SK-MEL-5 (cell line): ENCODE measurements around the gene ZNF423. TPM values are rescaled to one million over a fixed set of nuclear protein-coding genes. Genes with fewer than 3 reads are reported as not detected.
A peak's percentile ranks its signal among the peaks of the same experiment; 100 is the strongest.

Source experiments
- DNase-seq: peaks from one replicate; pipeline ENCODE4 v3.0.0-alpha.2; 2016; ENCODE audit warnings: low read depth, low spot score
- in situ Hi-C: cut with HindIII; loops from 2 replicates; pipeline ENCODE4 v1.10.0; 2016; ENCODE audit warnings: low sequenced_read_pairs, high pct_unique_total_duplicates, low pct_unique_long_range_greater_than_20kb
- total RNA-seq: library from RNA; depleted of rRNA; stranded (reverse); fragments of >200 nt; shearing (Covaris generic); gene quantifications from 2 replicates; pipeline ENCODE4 v1.2.3, GENCODE V29; 2014

The ZNF423 gene
- total RNA-seq, 1 experiment from 2014 or later, result not detected

DNA sequence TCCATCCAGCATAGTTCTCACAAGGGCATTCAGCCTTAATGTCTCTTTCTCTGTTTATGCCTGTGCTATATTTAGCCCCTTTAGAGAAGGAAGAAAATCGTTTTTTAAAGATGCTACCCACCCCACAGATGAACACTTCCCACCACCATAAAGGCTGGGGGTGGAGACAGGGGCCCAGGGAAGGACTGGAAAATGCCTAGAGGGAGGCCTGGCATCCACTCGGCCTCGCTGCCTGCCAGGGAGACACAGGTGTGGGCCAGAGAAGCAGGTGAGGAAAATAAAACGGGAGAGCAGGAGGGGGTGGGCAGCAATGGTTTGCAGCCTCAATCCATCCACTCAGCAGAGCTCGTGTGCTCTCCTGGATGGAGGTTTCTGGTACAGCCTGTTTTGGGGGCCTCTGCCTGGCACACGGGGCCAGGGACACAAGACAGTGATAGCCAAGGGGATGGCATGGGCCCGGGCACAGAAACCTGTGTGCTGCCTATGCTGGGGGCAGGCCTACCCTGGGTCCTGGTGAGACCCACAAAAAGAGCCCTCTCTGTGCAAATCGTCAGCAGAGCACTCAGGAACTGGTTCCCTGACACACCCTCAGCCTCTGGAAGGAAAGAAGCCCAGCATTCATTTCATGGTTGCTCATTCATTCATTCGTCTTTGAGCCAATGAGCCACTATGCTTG lies 360.9 kb downstream of the ZNF423 start:
- DNase-seq, result no peak
- in situ Hi-C loops, result no loop called here

DNA sequence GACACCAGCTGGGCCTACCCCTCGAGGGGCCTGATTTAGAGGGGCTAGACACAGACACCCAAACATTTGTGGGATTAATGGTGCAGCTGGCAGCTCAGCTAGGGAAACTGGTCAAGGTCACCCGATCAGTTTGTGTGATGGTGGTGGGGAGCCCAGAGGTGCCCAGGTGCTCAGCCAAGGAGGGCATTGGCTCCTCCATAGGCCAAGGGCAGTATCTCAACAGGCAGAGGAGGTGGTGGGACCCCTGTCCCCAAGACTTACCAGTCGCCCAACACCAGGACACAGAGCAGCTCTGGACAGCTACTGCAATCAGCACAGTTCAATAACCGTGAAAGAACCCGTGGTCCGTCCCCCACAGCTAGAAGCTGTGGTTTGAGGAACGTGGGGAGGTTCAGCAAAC lies 361.4 kb downstream of the ZNF423 start:
- DNase-seq, result no peak
- in situ Hi-C loops, result no loop called here

DNA sequence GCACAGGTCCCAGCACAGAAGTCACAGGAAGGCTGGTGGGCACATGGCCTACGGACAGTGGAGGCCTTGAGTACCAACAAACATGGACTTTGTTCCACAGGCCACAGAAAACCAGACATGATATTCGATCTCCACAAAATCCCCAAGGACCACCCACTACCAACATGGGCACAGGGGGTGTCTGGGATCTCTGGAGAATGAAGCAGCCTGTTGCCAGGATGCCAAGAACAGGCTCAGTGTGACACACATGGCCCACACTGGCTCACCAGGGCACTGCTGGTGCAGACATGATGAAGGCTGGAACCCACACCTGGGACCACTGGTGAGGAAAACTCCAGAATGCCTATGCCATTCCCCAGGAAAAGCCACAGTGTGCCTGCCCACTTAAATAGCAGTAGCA lies 362.1 kb downstream of the ZNF423 start:
- in situ Hi-C loops, result no loop called here
- no peak for DNase-seq

DNA sequence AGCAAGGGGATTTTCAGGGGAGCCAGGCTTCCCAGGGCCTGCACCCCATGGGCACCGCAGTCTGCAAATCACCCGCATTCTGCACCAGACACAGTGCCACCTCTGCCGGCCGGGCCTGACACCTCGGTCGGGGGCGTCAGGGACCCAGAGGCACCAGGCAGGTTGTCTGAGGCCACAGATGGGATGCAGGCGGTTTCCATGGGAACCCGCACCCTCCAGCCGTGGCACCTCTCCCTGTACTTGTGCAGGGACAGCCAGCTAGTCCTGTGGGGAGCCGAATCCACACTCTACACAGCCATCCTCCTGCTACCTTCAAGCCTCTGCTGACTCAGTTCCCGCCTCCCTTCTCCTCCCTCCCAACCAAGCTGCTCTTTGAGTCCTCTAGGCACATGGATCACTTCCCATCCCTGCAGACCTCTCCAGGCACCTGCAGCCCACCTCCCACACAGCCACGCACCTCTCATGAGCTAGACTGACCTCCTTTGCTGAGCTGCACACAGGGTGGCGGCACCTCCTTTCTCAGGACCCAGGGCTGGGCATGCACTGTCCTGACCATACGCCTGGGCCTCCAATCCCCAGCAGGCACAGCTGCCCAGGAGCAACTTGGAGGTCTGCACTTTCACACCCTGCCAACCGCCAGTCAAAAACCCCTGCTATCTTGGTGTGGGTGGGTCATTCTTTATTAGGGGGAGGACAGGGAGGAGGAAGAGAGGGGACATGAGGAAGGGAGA lies 362.9 kb downstream of the ZNF423 start:
- in situ Hi-C loops, result no loop called here
- no peak for DNase-seq

DNA sequence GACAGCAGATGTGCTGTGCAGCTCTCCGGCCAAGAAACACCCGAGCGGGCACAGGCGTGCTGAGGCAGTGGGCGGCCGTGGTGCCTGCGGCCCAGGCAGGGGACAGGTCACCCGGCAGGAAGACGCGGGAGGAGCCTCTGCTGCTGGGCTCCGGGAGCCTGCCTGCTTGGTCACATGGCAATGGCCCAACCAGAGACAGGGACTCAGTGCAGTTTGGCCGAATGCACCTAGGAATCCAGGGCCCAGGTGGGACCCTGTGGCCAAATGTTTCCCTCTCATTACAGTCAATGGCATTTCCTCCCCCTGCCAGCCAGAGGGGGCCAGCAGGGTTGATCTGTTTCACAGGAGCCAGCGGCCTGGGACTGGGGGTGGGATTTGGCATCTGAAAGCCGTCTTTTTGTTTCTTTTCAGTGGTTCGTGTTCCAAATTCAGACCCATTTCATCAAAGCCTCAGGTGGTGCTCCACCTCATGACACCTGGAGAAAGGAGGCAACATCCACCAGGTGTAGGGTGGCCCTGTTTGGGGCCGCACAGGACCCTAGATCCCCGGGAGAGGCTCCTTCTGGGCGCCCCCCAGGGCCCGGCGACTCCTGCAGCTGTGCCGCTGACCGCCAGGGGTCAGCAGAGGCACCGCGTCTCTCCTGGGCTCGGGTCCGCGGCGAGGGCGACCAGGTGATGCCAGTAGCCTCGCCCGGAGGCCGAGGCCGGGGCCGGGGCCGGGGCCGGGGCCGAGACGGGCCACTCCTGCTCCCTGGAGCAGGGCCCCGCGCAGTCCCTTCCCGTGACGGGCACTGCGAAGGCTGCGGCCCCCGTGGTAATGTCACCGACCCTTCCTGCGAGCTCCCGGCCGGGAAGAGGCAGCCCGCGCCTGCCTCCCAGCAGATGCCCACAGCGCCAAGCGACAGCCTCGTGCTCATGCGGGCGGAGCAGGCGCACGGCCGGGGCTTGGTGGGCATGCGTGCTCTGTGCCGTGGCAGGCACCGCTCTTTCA lies 363.8 kb downstream of the ZNF423 start:
- in situ Hi-C loops, result no loop called here
- peak; percentile 31 for DNase-seq

DNA sequence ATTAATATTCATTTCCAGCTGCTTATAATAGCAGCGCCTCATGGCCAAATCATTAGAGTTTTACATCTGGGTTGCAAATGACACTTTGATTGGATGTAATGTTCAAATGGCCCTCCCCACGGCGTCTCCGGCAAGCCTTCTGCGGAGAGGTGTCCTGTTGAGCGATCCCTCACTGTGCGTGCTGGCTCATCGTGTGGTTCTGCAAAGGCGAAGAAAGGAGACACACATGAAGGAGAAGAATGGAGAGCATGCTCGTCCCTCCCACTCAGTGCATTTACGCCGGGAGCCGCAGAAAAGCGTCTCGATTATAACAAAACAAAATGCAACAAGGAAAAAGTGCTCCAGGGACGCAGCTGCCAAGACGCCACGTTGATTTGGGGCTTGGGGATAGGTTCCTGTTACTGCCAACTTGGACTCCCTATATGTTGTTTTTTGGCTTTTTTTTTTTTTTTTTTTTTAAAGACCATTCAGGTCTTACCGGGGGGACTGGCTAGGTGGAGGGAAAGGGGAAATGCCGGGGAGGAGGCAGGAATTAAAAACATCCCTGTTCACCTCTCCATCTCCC lies 364.7 kb downstream of the ZNF423 start:
- no peak for DNase-seq
- in situ Hi-C loops, result no loop called here

DNA sequence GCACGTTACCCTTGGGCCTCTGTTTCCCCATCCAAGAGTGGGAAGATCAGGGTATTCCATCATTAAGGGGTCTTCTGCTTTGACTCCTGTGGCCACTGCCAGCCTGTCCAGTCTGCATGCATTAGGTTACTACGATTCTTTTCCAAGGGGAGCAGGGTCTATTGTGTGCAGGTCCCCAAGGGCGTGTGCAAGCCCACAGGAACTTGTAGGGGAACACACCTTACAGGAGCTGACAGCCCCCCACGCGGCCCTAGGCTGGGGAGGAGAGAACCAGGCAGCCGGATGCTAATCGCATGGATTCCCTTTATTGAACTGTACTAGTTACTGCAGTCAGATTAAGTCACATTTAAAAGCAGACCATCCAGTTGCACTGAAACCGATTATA lies 365.6 kb downstream of the ZNF423 start:
- no peak for DNase-seq
- in situ Hi-C loops, result no loop called here

DNA sequence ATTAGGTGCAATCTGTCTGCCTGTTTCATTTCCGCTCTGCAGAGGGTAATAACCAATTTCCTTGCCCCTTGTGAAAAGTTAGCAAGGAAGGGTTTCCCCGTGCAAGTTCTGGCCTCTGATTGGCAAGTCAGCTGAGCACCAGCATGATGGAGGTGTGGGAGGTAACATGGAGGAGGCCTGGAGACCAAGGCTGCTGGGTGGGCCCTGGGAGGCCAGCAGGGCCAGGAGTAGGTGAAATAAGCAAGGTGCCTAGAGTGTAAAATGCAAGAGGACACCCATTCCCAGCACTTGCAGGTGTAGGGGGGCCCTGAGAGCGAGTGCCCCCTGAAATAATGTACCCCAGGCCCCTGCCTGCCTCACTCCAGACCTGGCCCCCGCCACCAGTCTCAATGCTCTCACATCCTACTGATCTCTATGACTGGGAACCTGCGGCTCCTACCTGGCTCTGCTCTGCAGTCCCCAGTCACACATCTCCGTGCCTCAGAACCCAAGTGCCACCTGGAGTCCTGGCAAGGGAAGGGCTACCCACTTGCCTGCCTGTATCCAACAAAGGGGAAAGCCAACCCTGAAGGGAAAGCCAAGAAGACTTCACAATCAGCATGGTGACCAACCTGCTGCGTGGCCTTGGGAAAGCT lies 366.1 kb downstream of the ZNF423 start:
- no peak for DNase-seq
- in situ Hi-C loops, result no loop called here

DNA sequence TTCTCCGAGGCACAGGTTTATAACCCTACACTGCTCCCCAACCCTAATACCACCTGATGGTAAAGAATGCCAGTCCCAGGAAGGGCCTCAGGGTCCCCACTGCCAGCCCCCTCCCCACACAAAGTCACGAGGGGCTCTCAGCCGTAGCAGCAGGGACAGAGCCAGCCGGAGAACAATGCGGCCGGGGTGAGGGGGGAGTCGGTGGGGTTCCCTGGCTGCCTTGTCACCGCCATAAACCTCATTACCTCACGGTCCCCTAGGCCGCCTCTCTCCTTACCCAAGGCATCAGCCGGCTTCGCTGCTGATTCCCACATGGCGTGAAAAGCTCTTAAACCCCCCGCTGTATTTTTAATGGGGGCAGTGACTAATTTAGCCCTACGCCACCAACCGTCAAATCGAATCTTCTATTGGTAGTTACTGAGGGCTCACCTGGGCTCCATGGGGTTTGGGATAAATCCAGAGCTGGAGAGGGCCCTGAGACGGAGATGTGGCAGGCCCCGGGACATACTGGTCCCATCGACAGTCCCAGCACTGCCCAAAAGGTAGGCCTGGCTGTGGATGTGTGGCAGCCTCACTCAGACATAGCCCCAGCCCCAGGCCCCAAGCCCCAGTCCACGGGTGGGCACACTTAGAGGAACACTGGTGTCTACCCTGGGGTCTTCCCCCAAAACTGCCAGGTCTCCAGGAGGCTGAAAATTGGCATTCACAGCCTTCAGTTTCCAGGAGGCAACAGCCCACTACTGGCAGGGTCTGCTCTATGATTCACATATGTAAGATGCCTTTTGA lies 367.0 kb downstream of the ZNF423 start:
- in situ Hi-C loops, result no loop called here
- no peak for DNase-seq

DNA sequence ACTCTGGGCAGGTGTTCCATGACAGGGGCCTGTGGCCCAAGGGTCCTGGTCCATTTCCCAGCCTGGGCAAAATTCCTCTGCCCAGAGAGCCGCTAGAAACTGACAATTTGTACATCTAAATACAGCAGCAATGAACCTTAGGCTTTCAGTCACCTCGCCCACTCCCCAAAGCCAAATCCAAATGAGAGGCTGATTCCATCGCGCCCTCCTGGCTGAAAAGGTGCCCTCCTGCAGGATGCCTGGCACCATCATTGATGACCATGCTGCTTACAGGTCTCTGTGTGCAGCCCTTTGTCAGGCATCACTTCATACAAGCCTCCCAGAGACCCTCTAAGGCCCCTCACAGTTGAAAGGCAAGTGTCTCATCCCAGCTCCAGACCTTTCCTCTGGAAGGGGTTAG lies 367.6 kb downstream of the ZNF423 start:
- in situ Hi-C loops, result no loop called here
- DNase-seq, result no peak

DNA sequence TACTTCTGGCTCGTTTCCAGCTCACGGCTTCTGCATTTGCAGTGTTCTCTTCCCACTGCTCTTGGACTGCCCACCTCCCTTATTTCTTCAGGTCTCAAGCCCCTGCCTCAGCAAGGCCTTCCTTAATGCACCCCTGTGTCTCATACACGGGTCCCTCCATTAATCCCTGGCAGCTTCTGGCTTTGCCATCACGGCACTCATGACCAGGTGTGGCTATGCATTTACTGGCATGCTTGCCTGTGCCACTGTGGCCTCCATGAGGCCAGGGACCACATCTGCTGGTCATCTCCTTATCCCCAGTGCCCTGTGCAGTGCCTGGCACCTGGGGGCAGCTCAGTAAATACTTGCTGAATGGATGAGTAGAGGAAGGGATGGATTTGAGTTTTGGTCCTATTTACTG lies 368.2 kb downstream of the ZNF423 start:
- no peak for DNase-seq
- in situ Hi-C loops, result no loop called here

DNA sequence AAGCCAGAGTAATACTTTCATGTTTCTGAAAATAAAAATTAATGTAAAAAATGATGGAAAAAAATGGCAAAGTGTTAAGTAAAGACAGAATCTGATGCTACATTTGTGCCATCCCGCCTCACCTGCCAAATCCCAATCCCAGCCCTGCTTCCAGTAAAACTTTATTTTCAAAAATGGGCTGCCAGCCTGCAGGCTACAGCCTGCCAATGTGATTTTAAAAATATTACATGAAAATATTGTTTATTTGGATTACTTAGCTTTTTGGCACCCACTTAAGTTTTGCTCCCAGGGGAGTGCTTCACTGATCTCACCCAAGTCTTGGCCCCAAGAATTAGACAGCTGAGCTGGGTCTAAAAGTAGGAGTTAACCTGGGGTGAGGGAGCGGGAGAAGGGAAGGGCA lies 369.5 kb downstream of the ZNF423 start:
- in situ Hi-C loops, result no loop called here
- no peak for DNase-seq

DNA sequence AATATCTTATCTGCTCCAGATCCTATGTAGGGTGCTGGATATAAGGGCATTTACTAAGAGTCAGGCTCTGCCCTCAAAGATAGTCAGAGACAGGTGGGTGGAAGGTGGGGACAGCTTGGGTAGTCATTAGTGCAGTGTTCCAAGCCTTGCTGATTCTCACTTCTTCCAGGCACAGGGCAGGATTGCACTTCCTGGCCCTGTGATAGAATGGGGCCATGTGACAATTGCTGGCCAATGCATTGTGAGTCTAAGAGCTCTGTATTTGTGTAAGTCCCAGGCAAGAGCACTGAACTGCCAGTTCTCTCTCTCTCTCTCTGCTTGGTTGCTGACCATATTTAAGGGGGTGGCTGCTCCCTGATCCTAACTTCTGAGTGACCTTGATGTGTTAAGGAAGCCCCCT lies 370.2 kb downstream of the ZNF423 start:
- in situ Hi-C loops, result no loop called here
- DNase-seq, result no peak

DNA sequence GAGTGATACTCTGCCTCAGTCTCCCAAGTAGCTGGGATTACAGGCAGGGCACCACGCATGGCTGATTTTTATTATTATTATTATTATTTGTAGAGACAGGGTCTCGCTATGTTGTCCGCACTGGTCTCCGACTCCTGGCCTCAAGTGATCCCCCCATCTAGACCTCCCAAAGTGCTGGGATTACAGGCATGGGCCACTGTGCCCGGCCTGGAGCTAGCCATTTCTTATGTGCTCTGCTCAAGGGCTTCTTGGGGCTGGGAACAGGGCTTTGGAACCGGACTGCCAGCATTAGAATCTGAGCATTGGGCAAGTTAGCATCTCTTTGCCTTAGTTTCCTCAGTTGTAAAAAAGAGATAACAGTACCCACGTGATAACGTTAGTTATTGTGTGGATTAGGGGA lies 371.0 kb downstream of the ZNF423 start:
- DNase-seq, result no peak
- in situ Hi-C loops, result no loop called here

DNA sequence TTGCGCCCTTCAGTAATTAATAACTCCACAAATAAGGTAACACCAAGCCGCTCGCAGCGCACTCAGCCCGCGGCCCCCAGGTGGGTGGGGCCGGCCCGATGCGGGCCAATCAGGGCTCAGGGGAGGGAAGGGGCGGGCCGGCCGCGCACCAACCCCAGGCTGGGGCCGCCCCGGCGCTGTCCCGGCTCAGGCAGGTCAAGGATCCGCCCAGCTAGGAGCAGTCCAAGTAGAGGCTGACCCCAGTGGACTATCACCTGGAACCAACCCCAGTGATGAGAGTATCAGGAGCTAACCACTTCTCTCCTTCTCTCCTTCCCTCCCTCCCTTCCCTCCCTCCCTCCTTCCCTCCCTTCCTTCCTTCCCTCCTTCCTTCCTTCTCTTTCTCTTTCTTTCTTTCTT lies 371.5 kb downstream of the ZNF423 start:
- DNase-seq, result no peak
- in situ Hi-C loops, result no loop called here

DNA sequence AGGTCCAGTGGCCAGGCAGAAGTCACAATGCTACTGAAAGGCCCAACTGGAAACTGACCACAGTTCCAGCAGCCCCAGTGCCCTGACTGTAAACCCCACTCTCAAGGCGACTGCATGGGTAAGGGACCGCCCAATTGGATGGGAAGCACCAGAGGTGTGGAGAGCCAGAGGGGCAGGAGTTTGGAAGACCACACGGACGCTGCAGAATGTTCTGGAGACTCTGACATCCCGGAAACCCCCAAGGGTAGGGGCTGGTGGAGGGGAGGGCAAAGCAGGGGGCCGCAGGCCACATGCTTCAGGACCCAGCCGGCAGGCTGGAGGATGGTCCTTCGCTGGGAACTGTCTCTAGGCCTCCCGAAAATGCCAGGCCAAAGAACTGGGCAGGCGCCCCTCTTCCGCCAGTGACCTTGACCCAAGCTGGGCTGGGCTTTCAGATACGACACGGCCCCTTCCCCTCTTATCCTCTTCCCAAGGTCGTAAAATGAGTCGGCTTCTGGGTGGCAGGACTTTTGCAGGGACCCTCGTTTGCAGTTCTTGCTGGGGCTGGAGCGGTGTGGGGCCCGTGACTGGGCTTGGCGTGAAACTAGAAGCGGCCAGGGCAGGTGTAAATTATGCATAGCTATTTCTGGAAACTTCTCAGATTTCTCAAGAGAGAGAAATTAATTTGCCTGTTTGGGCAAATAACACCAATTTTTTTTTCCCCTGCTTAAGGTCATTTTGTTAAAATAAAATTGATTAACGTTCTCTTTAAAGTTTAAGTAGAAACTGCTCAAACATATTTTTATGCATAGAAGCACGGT lies 372.1 kb downstream of the ZNF423 start:
- in situ Hi-C loops, result no loop called here
- DNase-seq, result no peak
